Measurements from ENCODE around the gene S100A16. TPM values are rescaled to one million over a fixed set of nuclear protein-coding genes. Genes with fewer than 3 reads are reported as not detected.

The S100A16 gene
- total RNA-seq, 1 experiment from 2014 or later, result 1,014 TPM

DNA sequence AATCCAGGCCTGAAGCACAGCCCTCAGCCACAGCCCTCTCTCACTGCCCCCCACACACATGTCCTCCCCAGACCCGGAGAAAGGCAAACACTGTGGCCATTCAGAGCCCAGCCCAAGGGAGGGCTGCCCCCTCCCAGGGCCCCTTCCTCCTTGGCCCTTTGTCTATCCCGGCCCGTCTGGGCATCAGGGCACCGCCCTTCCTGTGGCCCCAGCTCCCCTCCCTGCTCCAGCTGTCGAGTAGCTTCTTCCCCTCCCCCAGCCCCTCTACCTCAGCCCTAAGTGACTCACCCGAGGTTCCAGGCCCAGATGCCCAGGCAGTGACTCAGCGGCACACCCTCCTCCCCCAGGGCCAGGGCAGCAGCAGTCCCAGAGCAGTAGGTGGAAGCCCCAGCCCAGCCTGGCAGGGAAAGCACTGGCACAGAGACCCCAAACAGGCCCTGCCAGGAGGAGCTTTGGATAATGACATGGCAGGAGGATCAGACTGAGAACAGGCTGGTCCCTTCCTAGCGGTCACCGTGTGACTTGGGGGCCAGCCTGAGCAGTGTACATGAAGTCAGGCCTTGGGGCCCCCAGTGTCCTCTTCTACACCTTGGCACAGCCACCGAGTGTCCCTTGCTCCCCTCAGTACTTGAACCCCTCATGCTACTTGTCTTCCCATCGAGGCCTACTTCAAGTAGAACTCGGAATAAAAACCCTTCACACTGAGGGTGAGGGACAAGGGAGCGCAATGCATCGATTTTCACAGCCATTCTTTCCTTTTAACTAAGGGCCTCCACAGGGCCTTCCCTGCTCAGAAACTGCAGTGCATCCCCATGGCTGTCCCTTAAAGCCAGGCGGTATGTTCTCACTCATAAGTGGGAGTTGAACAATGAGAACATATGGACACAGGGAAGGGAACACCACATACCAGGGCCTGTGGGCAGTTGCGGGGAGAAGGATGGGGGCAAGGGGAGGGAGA, 46.2 kb downstream of the S100A16 start:
- ChIA-PET CTCF (interaction anchor here (0.7 to 11.5 kb wide), 13 partner anchors 20 to 380 kb away, joined by 3 to 221 read pairs (median 4); partner anchors contain the start of genes DENND4B, S100A13, S100A14 and S100A16), POLR2A (interaction anchor here (0.6 to 24.9 kb wide), 36 partner anchors 9 to 1531 kb away, joined by 3 to 2106 read pairs (median 5); partner anchors contain the start of genes CHTOP, CREB3L4, ILF2 and JTB)
- peaks cover 26% of the 10 kb centered on the region for H3K36me3 Mint-ChIP-seq (ENCODE audit: insufficient read depth, unreplicated experiment)
- H3K4me3 Mint-ChIP-seq (ENCODE audit: unreplicated experiment), result peak overlapping the region; percentile 67
- H3K4me1 Mint-ChIP-seq (ENCODE audit: insufficient read depth, unreplicated experiment), result peaks cover 65% of the 10 kb centered on the region
- peak; percentile 100 for DNase-seq (ENCODE audit: unreplicated experiment)
- H3K27ac Mint-ChIP-seq (ENCODE audit: low read depth, unreplicated experiment), result peak overlapping the region; percentile 92
- TSS peak; percentile 59 for BruUV-seq (replicated peaks)
- H3K9me3 Mint-ChIP-seq (ENCODE audit: unreplicated experiment), result no peaks in the 10 kb centered on the region
- TF ChIP-seq, protein P1, sequence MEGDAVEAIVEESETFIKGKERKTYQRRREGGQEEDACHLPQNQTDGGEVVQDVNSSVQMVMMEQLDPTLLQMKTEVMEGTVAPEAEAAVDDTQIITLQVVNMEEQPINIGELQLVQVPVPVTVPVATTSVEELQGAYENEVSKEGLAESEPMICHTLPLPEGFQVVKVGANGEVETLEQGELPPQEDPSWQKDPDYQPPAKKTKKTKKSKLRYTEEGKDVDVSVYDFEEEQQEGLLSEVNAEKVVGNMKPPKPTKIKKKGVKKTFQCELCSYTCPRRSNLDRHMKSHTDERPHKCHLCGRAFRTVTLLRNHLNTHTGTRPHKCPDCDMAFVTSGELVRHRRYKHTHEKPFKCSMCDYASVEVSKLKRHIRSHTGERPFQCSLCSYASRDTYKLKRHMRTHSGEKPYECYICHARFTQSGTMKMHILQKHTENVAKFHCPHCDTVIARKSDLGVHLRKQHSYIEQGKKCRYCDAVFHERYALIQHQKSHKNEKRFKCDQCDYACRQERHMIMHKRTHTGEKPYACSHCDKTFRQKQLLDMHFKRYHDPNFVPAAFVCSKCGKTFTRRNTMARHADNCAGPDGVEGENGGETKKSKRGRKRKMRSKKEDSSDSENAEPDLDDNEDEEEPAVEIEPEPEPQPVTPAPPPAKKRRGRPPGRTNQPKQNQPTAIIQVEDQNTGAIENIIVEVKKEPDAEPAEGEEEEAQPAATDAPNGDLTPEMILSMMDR (IDR thresholded peaks at IDR 0.05; ENCODE audit: unreplicated experiment), result no peak
- intact Hi-C loops (cut with micrococcal nuclease), result no loop called here
- no peaks in the 10 kb centered on the region for H3K27me3 Mint-ChIP-seq (ENCODE audit: insufficient read depth, unreplicated experiment)

DNA sequence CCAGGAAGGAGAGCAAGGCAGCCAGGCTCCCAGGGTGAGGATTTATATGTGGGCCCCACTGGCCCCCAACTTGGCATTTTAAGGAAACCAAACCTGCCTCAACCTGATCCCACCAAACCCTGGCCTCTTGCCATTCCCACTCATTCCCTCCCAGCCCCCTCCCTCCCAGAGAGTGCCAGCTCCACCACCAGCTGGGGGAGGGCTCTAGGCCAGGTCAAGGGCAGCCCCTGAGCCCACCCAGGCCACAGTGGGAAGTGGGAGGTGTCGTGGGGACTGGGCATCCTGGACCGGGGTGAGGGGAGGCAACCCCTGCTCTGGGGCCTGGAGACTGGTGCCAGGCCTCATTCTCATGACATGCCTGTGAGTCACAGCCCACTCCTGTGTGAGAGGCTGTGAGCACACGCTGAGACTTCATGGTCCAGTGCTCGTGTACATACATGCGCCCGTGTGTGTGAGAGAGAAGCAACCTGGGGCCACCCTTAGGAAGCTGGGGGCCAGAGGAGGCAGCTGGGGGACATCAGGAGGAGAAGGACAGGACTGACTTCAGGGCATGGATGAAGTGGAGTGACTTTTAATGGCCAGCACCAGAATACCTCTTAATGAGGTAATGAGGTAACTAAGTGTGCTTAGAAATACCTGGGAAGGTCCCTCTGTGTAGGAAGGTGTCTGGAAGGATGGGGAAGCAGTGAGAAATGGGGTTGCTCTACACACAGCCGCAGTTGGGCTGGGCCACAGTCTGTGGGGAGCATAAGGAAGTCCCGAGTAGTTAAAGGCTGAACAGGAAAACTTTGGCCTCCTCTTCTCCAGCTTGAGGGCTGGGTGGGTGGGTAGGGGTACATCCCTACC, 47.2 kb downstream of the S100A16 start, which contains the start of gene S100A2:
TSS of gene S100A2 (minus strand) at position 316 of the 846 bp plus-strand sequence. CDS start 1,967 bp downstream, outside the sequence.
- peaks cover 66% of the 10 kb centered on the region for H3K4me1 Mint-ChIP-seq (ENCODE audit: insufficient read depth, unreplicated experiment)
- POLR2A ChIA-PET, result interaction anchor here (0.6 to 24.9 kb wide), 40 partner anchors 8 to 1572 kb away, joined by 3 to 2106 read pairs (median 5); partner anchors contain the start of genes CHTOP, CREB3L4, ILF2 and JTB
- BruUV-seq (replicated peaks), result no TSS peak
- peak; percentile 99 for DNase-seq (ENCODE audit: unreplicated experiment)
- intact Hi-C loops (cut with micrococcal nuclease), result loop anchor here (2.0 kb wide), 1 partner anchor 17 kb away; the partner anchor contains the start of gene S100A3
- peak within 1 kb of the TSS; percentile 67 for H3K4me3 Mint-ChIP-seq (ENCODE audit: unreplicated experiment)
- CTCF ChIA-PET, result interaction anchor here (0.7 to 11.5 kb wide), 15 partner anchors 13 to 381 kb away, joined by 3 to 221 read pairs (median 5); partner anchors contain the start of genes DENND4B, S100A13, S100A14 and S100A16
- peak within 1 kb of the TSS; percentile 92 for H3K27ac Mint-ChIP-seq (ENCODE audit: low read depth, unreplicated experiment)
- H3K36me3 Mint-ChIP-seq (ENCODE audit: insufficient read depth, unreplicated experiment), result peaks cover 35% of the 10 kb centered on the region
- no peaks in the 10 kb centered on the region for H3K27me3 Mint-ChIP-seq (ENCODE audit: insufficient read depth, unreplicated experiment)
- TF ChIP-seq, protein P1 (IDR thresholded peaks at IDR 0.05; ENCODE audit: unreplicated experiment), result no peak
- no peaks in the 10 kb centered on the region for H3K9me3 Mint-ChIP-seq (ENCODE audit: unreplicated experiment)

DNA sequence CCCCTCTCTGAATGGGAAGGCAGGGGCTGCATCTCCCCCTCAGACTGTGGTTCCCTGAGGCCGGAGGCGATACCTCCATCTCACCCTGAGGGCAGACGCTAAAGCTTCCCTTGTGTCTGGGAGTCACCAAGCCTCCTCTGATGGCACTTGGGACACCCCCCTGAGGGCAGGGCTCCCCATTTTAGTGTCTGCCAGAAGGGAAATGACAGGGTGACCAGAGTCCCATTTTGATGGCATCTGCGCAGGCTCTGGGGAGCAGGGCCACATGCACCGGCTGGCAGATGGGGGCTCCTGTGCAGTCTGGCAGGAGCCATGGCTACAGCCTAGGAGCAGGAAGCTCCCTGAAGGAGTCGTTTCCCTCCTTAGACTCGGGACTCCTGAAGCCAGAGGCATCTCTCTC, 48.9 kb downstream of the S100A16 start:
- intact Hi-C loops (cut with micrococcal nuclease), result loop anchor here (2.0 kb wide), 1 partner anchor 15 kb away; the partner anchor contains the start of gene S100A3
- peak; percentile 36 for DNase-seq (ENCODE audit: unreplicated experiment)
- CTCF ChIA-PET, result interaction anchor here (0.7 to 11.5 kb wide), 15 partner anchors 8 to 63 kb away, joined by 3 to 221 read pairs (median 5); partner anchors contain the start of genes S100A13, S100A16, S100A4 and S100A5
- BruUV-seq (replicated peaks), result no TSS peak
- H3K9me3 Mint-ChIP-seq (ENCODE audit: unreplicated experiment), result no peaks in the 10 kb centered on the region
- peak overlapping the region; percentile 67 for H3K4me3 Mint-ChIP-seq (ENCODE audit: unreplicated experiment)
- peaks cover 65% of the 10 kb centered on the region for H3K4me1 Mint-ChIP-seq (ENCODE audit: insufficient read depth, unreplicated experiment)
- POLR2A ChIA-PET, result interaction anchor here (0.6 to 24.9 kb wide), 20 partner anchors 9 to 656 kb away, joined by 3 to 2106 read pairs (median 5); partner anchors contain the start of genes CHTOP, GATAD2B, ILF2 and S100A12
- H3K36me3 Mint-ChIP-seq (ENCODE audit: insufficient read depth, unreplicated experiment), result peaks cover 51% of the 10 kb centered on the region
- no peaks in the 10 kb centered on the region for H3K27me3 Mint-ChIP-seq (ENCODE audit: insufficient read depth, unreplicated experiment)
- TF ChIP-seq, protein P1 (IDR thresholded peaks at IDR 0.05; ENCODE audit: unreplicated experiment), result no peak
- peak overlapping the region; percentile 92 for H3K27ac Mint-ChIP-seq (ENCODE audit: low read depth, unreplicated experiment)

Data from MCF 10A (cell line).